Keratinocyte (primary cell): ENCODE data around the gene HARBI1. TPM values are rescaled to one million over a fixed set of nuclear protein-coding genes. Genes with fewer than 3 reads are reported as not detected.

Experiments used
- DNase-seq: peaks from one replicate; pipeline ENCODE4 v3.0.0-alpha.2; 2011; ENCODE audit warnings: low read depth, missing footprints, low spot score
- FAIRE-seq: peaks from 2 replicates; lab custom pipeline; 2011; peaks lifted over from hg19 to GRCh38; lab: Jason Lieb, UNC
- H2AFZ ChIP-seq: 2 replicates; pipeline ENCODE4 v1.6.0; 2012; ENCODE audit warnings: low read length, control low read depth, inconsistent platforms; ENCODE audit not compliant: control insufficient read depth
- H3K27ac ChIP-seq: 2 replicates; pipeline ENCODE4 v1.5.1; 2011; ENCODE audit warnings: low read length; ENCODE audit not compliant: control insufficient read depth, insufficient read depth
- H3K27me3 ChIP-seq: 3 replicates; pipeline ENCODE4 v1.6.0; 2011; ENCODE audit warnings: low read length; ENCODE audit not compliant: control insufficient read depth, insufficient read depth; ENCODE audit errors: extremely low read depth
- H3K36me3 ChIP-seq, 2 experiments: 2 replicates in 1 of 2; 3 replicates in 1 of 2; pipeline ENCODE4 v1.5.1; 2011; ENCODE audit warnings: low read length in 2 of 2, mild to moderate bottlenecking in 1 of 2; ENCODE audit not compliant: control insufficient read depth in 2 of 2, insufficient read depth in 2 of 2; ENCODE audit errors: extremely low read depth in 1 of 2
- H3K4me1 ChIP-seq: 3 replicates; pipeline ENCODE4 v1.5.1; 2011; ENCODE audit warnings: low read length; ENCODE audit not compliant: control insufficient read depth, insufficient read depth; ENCODE audit errors: extremely low read depth
- H3K4me2 ChIP-seq: 3 replicates; pipeline ENCODE4 v1.6.0; 2011; ENCODE audit warnings: low read depth, low read length; ENCODE audit not compliant: control insufficient read depth, insufficient read depth; ENCODE audit errors: extremely low read depth
- H3K4me3 ChIP-seq, 3 experiments: fragments of 200-600 bp in 1 of 3; sonication (generic) in 1 of 3; 2 replicates in 2 of 3; 3 replicates in 1 of 3; pipeline ENCODE4 v1.5.1; 2011 to 2016; ENCODE audit warnings: low read length in 3 of 3, mild to moderate bottlenecking in 3 of 3, control low read depth in 2 of 3, inconsistent platforms in 1 of 3, low read depth in 1 of 3, mixed read lengths in 1 of 3, mixed run types in 1 of 3, moderate library complexity in 1 of 3; ENCODE audit not compliant: control insufficient read depth in 2 of 3, insufficient read depth in 2 of 3; ENCODE audit errors: extremely low read depth in 1 of 3
- H3K79me2 ChIP-seq: 2 replicates; pipeline ENCODE4 v1.6.0; 2012; ENCODE audit warnings: low read length; ENCODE audit not compliant: control insufficient read depth, insufficient read depth
- H3K9ac ChIP-seq: 3 replicates; pipeline ENCODE4 v1.6.0; 2011; ENCODE audit warnings: low read length; ENCODE audit not compliant: control insufficient read depth, insufficient read depth; ENCODE audit errors: extremely low read depth
- H3K9me1 ChIP-seq: 3 replicates; pipeline ENCODE4 v1.6.0; 2011; ENCODE audit warnings: low read length; ENCODE audit not compliant: control insufficient read depth, insufficient read depth; ENCODE audit errors: extremely low read depth
- H3K9me3 ChIP-seq: 2 replicates; pipeline ENCODE4 v1.5.1; 2012; ENCODE audit warnings: low read depth, low read length; ENCODE audit not compliant: control insufficient read depth
- H4K20me1 ChIP-seq: 3 replicates; pipeline ENCODE4 v1.6.0; 2011; ENCODE audit warnings: low read length; ENCODE audit not compliant: control insufficient read depth, insufficient read depth; ENCODE audit errors: extremely low read depth
- EZH2 ChIP-seq: IDR thresholded peaks from one replicate; pipeline ENCODE4 v1.6.1; 2012; ENCODE audit warnings: inconsistent platforms, mild to moderate bottlenecking, low read length, moderate library complexity
- dilution Hi-C: fragments of 300-500 bp; cut with MboI; formaldehyde crosslinking; loops from one replicate; pipeline ENCODE4 v1.7.0; 2020; ENCODE audit warnings: low sequenced_read_pairs; ENCODE audit not compliant: extremely low pct_ligation_motif_present
- polyA plus RNA-seq, 5 experiments: library from polyadenylated mRNA; depleted of rRNA in 3 of 5; stranded (reverse) in 3 of 5; stranded (forward) in 1 of 5; unstranded in 1 of 5; fragments of >200 nt; gene quantifications; 1 replicate in 1 of 5; 2 replicates in 3 of 5; 3 replicates in 1 of 5; pipeline versions ENCODE4 v1.2.1 to v1.2.3, GENCODE V29; 2011 to 2012; ENCODE audit warnings: missing spikeins in 2 of 5, low read depth in 1 of 5, low replicate concordance in 1 of 5
- TF ChIP-seq, protein P1 (sequence below), 3 experiments: IDR thresholded peaks in 1 of 3; conservative IDR thresholded peaks in 1 of 3; optimal IDR thresholded peaks in 1 of 3; 2 replicates in 2 of 3; 3 replicates in 1 of 3; pipeline versions ENCODE3 to v1.5.1; 2011; ENCODE audit warnings: low read length in 3 of 3, mild to moderate bottlenecking in 3 of 3, moderate library complexity in 2 of 3, control low read depth in 1 of 3, inconsistent platforms in 1 of 3; ENCODE audit not compliant: insufficient read depth in 2 of 3; ENCODE audit errors: extremely low read depth in 1 of 3

Gene HARBI1
- polyA plus RNA-seq, 1 donor (not counting 4 experiments of a cell fraction or from before 2014, with no cell fraction given): 5.5 TPM

DNA sequence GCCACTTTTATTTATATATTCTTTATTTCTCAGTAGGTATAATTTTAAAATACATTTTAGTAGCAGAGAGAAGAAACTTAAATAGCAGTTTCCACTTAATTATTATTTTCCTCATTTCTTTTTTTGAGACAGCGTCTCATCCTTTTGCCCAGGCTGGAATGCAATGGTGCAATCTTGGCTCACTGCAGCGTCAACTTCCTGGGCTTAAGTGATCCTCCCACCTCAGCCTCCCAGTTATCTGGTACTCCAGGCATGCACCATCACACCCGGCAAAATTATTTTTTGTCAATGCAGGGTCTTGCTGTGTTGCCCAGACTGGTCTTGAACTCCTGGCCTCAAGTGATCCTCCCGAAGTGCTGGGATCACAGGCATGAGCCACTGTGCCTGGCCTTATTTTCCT, 38.6 kb upstream of the HARBI1 start:
- peaks cover 3% of the 10 kb centered on the region for H4K20me1 ChIP-seq
- H3K36me3 ChIP-seq: peaks cover 16 to 19% of the 10 kb centered on the region in 2 experiments

DNA sequence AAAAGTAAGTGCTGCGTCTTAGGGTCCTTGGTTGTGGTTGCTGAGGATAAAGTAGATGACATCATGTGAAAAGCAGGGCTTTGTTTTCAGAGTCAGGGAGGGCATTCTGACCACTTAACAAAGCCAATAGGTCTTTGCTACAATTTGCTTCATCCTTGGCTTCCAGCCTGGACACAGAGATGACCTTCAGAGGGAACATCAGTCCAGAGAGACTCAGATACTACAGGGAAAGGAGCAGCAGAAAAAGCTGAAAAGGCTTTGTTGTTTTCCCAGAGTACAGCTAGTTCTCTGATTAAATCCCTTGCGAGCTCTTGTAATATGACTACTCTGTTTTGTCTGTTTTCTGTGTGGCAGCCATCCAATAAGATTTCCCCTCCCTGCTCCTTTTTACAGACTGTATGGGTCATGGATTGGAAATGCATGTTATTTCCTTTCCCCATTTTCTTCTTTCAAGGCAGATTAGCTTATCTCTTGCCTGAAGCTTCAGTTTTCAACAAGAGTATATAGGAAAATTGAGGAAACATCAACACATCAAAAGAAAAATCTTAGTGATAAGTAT, 32.2 kb upstream of the HARBI1 start:
- FAIRE-seq (no peak), DNase-seq (no peak)
- H3K9me1 ChIP-seq: no peaks in the 10 kb centered on the region
- no peak overlapping the region for H3K9ac ChIP-seq
- H2AFZ ChIP-seq: no peak overlapping the region
- peak overlapping the region; percentile 11 for H3K27ac ChIP-seq
- no peaks in the 10 kb centered on the region for H4K20me1 ChIP-seq
- TF ChIP-seq, protein P1, sequence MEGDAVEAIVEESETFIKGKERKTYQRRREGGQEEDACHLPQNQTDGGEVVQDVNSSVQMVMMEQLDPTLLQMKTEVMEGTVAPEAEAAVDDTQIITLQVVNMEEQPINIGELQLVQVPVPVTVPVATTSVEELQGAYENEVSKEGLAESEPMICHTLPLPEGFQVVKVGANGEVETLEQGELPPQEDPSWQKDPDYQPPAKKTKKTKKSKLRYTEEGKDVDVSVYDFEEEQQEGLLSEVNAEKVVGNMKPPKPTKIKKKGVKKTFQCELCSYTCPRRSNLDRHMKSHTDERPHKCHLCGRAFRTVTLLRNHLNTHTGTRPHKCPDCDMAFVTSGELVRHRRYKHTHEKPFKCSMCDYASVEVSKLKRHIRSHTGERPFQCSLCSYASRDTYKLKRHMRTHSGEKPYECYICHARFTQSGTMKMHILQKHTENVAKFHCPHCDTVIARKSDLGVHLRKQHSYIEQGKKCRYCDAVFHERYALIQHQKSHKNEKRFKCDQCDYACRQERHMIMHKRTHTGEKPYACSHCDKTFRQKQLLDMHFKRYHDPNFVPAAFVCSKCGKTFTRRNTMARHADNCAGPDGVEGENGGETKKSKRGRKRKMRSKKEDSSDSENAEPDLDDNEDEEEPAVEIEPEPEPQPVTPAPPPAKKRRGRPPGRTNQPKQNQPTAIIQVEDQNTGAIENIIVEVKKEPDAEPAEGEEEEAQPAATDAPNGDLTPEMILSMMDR (optimal IDR thresholded peaks at IDR 0.05 in 1 of 3, IDR thresholded peaks at IDR 0.05 in 1 of 3, conservative IDR thresholded peaks at IDR 0.05 in 1 of 3; ENCODE audit: extremely low read depth in 1 of 3, insufficient read depth in 2 of 3, low read length in 3 of 3): no peak
- no peak for TF ChIP-seq EZH2
- H3K4me3 ChIP-seq: no peak overlapping the region
- no peaks in the 10 kb centered on the region for H3K27me3 ChIP-seq
- peaks cover 5 to 15% of the 10 kb centered on the region in 2 experiments for H3K36me3 ChIP-seq
- no peaks in the 10 kb centered on the region for H3K79me2 ChIP-seq
- dilution Hi-C loops: no loop called here
- no peaks in the 10 kb centered on the region for H3K4me1 ChIP-seq
- H3K4me2 ChIP-seq: no peak overlapping the region
- H3K9me3 ChIP-seq: no peaks in the 10 kb centered on the region

More for the DNA sequence above, 38.6 kb upstream of the HARBI1 start:
- H2AFZ ChIP-seq: no peak overlapping the region
- H3K4me3 ChIP-seq: no peak overlapping the region
- FAIRE-seq (no peak), DNase-seq (no peak)
- no peak overlapping the region for H3K27ac ChIP-seq
- dilution Hi-C loops: no loop called here
- no peaks in the 10 kb centered on the region for H3K9me3 ChIP-seq
- TF ChIP-seq EZH2: no peak
- TF ChIP-seq, protein P1 (optimal IDR thresholded peaks at IDR 0.05 in 1 of 3, IDR thresholded peaks at IDR 0.05 in 1 of 3, conservative IDR thresholded peaks at IDR 0.05 in 1 of 3; ENCODE audit: extremely low read depth in 1 of 3, insufficient read depth in 2 of 3, low read length in 3 of 3): no peak
- H3K4me1 ChIP-seq: no peaks in the 10 kb centered on the region
- no peak overlapping the region for H3K9ac ChIP-seq
- no peak overlapping the region for H3K4me2 ChIP-seq
- no peaks in the 10 kb centered on the region for H3K9me1 ChIP-seq
- no peaks in the 10 kb centered on the region for H3K79me2 ChIP-seq
- no peaks in the 10 kb centered on the region for H3K27me3 ChIP-seq
